Measurements from ENCODE around the gene ABL2.
"Not testable (repeated sequence)": the region's sequence is repeated elsewhere in the genome, so short reads cannot be mapped to it uniquely, and the experiment has no call there.

The ABL2 gene

DNA sequence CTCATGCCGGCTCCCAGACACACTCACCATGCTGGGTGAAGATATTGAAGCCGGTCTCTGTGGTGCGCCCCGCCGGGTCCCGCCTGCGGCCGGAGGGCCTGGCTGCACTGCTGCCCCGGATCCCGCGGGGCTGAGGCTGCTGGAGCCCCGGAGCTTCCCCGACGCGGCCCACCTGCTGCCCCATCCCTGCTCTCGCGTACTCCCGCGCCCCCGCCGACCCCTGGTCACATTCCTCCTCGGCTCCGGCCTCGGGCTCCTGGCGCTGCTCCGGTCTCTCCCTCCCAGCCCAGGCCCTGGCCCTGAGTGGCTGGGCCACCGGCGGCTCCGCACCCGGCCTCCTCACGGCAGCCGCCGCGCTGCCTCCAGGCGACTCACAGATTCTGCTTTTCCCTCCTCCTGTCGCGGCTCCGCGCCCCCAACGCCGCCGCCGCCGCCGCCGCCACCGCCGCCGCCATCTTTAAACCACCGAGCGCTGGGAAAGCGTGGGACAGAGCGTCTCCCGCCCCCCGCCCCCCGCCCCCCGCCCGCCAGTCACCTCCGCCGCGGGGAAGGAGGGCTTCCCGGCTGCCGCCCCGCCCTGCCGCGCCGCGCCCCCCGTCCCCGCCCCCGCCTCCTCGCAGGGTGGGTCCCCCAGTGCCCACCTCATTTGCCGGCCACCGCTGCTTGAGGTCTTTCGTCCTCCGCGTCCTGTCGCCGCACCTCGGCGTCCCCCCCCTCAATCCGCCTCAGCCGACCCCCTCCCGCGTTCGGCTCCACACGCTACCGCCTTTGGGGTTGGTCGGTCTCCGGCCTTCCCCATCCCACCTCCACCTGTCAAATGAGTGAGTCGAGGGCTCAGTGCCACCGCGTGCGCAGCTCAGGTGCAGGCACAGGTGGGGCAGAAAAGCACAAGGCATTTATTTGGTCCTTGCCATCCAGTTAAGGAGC is at the start of gene ABL2:
Gene ABL2 (minus strand): TSS at position 464 of the 927 bp plus-strand sequence. CDS start 280 bp downstream, at position 184.
- FAIRE-seq, result no peak

DNA sequence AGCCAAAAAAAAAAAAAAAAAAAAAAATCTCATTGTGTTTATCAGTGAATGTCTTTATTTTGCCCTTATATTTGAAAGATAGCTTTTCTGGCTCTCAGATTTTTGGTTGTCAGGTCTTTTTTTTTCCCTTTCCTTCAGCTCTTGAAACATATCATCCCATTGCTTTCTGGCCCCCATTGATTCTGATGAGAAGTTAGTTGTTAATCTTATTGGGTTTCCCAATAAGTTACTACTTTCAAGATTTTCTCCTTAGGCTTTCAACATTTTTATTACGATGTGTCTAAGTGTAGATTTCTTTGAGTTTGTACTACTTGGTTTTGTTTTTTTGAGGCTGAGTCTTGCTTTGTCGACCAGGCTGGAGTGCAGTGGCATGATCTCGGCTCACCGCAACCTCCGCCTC is 49.4 kb upstream of the ABL2 start:
- FAIRE-seq, result no peak

DNA sequence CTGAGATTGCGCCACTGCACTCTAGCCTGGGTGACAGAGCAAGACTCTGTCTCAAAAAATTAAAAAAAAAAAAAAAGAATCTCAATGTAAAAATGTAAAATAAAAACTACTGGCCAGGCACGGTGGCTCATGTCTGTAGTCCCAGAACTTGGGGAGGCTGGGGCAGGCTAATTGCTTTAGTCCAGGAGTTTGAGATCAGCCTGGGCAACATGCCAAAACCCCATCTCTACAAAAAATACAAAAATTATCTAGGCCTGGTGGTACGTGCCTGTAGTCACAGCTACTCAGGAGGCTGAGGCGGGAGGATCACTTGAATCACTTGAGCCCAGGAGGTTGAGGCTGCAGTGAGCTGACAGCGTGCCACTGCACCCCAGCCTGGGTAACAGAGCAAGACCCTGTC is 44.9 kb upstream of the ABL2 start:
- FAIRE-seq, result not testable (repeated sequence)

DNA sequence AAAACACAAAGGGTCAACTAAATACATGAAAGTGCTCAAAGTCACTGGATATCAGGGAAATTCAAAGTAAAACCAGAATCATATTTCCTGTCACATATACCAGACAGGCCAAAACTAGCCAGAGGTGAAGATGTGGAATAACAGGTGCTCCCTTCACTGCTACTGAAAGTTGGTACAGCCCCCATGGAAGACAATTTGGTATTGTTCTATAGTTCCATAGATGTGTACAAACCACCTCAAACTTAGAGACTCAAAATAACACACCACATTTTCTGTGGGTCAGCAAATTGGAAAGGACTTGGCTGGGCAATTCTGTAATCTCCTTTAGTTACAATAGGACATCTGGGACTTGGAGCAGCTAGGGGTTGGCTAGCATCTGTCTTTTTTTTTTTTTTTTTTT is 39.6 kb upstream of the ABL2 start:
- FAIRE-seq, result no peak

DNA sequence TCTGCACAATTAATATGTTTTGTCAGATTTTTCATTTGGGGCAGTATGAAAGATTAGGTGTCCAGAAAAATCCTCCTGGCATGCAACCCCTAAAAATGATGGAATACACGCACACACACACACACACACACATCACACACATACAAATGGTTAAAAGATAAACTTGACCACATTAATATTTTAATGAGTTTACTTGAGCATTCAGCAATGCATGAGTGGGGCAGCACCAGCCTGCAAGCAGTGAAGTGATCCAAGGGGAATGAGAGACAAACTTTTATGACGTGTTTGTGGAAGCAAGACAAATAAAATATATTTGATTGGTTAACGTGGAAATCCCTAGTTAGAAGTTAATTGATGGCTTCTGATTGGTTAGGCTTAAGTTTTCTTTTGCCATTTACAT is 35.0 kb upstream of the ABL2 start:
- FAIRE-seq, result no peak

DNA sequence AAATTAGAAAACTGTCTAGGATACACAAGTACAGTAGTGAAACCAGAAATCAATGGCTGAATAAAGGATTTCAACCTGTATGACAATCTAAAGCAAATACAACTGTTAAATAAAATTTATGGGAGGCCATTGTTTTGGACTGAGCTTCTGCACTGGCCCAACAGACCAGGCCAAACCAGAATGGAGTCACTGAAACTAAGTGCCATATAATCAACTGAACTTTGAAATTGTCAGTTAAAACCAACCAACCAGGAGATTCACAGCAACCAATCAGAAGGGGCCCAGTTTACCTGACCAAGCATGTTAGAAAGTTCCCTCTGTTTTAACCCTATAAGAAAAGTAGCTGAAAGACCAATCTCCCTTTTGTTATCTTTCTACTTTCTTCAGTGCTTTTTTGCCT is 33.6 kb upstream of the ABL2 start:
- no peak for FAIRE-seq

DNA sequence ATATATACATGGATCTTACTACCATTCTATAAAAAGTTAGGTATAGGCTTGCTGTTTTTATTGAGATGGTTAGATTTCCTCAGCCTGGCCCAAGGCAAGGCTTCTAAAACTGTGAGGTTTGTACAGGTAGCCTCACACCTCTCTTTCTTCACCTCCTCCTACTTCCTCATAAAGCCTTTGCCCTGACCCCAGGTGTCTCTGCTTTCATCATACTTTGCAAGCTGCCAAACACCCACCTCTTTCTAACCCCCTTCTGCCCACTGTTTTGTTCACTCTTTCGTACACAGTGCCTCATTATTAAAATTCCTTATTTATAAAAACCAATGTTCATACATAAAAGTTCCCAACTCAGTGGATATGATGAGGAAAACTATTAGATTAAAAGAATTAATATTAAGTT is 32.7 kb upstream of the ABL2 start:
- no peak for FAIRE-seq

DNA sequence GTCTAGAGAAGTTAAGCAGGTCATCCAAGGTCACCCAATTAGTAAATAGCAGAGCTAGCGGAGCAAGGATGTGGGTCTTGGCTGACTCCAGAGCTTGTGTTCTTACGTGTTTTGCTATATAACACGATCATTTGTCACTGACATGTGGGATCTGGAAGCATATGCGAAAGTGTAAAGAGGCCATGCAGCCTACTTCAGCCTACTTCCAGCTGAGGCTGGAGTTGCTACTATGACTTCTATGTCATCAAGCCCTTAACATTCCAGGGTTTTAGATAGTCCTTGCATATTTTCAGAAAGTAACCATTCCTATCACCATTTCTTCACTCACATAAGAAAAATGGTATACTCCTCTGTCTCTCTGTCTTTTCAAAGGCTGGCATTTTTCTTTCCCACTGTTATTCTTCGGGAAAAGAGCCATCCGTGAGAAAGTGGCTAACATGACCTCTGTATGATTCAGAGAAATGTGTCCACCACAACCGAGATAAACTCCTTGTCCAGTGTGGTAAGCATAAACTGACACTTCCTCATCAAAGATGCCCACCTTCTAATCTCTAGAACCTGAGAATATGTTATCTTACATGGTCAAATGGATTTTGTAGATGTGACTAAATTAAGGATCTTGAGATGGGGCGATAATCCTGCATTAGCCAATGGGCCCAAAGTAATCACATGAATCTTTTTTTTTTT is 24.0 kb upstream of the ABL2 start:
- no peak for FAIRE-seq

DNA sequence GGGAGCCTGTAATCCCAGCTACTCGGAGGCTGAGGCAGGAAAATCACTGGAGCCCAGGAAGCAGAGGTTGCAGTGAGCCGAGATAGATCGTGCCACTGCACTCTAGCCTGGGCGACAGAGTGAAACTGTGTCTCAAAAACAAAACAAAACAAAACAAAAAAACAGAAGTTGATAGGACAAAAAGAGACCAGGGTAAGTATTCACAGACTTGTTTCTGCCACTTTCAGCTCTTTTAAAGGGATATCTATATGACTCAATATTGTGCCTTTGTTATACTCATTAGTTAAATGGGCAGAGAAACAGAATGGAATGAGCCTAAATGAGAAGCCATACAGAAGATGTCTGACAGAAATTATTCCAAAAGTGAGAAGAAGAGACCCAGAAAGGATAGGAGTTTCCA is 23.1 kb upstream of the ABL2 start:
- FAIRE-seq, result no peak

DNA sequence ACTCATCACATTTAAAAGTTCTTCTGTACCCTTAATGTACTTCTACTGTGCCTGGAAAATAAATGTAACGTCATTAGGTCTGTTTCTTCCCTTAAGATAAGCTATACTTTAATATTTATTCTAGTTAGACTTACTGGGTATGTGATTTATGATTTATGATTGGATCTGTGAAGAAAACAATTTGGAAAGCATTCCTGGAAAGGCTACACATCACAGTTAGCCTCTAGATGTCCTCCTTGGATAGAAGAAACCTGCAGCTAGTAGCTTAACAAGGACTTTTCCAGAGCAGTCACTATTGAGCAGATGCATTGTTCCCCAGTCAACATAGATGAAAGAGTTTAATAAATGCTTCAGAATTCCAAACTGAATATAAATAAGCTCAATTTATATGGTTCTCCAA is 22.2 kb upstream of the ABL2 start:
- FAIRE-seq, result no peak

DNA sequence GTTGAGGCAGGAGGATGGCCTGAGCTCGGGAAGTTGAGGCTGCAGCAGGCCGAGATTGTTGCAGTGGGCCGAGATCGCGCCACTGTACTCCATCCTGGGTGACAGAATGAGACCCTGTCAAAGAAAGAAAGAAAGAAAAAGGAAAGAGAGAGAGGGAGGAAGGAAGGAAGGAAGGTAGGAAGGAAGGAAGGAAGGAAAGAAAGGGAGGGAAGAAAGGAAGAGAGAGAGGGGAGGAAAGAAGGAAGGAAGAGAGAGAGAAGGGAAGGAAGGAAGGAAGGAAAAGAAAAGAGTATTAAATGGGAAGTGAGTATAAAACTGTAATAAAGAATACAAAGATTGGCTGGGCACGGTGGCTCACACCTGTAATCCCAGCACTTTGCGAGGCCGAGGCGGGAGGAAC is 18.4 kb upstream of the ABL2 start:
- FAIRE-seq, result no peak

DNA sequence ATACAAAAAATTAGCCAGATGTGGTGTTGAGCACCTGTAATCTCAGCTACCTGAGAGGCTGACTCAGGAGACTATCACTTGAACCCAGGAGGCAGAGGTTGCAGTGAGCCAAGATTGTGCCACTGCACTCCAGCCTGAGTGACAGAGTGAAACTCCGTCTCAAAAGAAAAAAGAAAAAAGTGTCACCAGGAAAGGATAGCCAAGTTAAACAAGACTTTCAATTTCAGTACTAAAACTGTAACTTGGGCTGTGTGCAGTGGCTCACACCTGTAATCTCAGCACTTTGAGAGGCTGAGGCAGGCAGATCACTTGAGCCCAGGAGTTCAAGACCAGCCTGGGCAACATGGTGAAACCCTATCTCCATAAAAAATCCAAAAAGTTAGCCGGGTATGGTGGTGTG is 15.9 kb upstream of the ABL2 start:
- not testable (repeated sequence) for FAIRE-seq

DNA sequence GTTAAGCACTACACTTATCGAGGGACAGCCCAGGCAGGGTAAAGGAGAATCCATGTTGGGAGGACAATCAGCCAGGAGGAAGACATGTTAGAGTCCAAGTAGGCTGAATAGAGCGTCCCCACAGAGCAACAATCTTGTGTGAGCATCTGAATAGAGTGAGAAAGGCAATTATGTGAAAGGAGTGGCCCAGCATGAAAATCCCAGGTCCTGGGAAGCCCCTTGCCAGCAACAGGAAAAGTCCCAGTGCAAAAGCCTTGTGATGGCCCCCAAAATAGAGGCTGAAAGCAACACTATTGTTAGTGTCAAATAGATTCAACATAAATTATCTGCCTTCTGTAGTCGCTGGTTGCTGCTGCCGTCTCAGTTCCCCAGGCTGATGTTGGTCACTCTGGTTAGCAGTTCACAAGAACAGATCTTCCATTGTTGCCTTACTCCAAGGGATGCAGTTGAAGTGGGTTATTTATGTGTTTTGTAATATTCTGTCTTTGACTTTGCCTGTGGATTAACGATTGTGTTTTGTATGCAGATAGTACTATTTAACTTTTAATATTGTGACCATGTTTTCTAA is 12.1 kb upstream of the ABL2 start:
- no peak for FAIRE-seq

DNA sequence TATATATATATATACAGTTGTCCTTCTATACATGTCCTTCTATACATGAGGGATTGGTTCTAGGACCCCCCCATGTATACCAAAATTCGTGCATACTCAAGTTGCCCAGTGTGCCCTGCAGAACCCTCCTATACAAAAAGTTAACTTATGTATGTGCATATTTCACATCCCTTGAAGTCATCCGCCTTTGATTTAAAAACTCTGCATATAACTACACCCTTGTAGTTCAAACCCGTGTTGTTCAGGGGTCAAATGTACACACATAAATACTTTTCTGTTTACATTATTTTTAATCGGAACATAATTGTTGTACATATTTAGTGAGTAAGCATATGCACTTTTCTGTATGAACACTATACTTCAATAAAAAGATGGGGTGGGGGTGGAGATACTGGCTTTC is 7.7 kb upstream of the ABL2 start:
- no peak for FAIRE-seq

DNA sequence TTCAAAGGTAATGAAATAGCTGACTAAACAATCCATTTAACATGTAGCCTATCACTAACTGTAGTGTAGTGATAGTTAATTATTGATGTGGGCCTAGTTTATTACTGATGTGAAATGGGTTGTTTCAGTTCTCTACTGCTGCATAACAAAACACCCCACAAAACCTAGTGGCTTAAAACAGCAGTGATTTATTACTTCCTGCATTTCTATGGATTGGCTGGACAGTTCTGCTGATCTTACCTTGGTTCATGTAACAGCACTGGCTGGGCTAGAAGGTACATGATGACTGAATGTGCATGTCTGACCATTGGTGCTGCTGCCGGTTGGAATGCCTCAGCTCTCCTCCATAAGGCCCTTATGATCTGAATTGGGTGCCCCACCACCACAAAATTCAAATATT is 5.4 kb upstream of the ABL2 start:
- FAIRE-seq, result no peak

DNA sequence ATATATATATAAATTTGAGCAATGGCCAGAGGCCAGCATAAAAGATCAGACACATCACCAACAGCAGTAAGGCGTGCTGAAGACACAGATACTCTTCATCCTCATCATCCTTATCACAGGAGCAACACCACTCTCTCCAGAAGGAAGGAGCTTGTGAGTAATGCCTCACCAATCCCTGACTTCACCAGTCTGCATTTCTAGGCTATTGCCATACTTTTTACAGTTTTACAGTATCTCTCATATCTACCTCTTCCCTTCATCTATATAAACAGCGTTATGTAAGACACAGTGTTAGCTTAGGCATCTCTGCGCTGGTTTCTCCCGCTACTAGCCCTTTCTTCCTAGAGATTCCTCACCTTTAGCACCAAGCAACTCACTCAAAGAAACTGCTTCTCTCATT is 2.4 kb upstream of the ABL2 start:
- no peak for FAIRE-seq

DNA sequence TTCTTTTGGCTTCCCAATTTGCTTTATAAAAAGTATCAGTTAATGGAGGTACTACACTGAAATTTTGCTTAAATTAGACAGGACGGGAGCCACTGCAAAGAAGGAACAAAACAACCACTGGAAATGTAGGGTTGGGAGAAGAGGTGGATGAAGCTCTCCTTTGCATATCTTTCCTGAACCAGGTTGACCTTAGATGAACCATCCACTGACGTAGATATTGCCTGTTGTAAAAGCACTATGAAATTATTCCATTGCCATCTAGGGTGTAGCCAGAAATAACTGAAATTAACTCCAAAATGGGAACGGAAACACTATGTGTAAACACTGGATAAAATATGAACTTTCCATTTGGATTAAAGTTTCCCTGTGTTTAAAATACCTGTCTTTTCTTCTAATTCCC is 1.2 kb upstream of the ABL2 start:
- FAIRE-seq, result no peak

DNA sequence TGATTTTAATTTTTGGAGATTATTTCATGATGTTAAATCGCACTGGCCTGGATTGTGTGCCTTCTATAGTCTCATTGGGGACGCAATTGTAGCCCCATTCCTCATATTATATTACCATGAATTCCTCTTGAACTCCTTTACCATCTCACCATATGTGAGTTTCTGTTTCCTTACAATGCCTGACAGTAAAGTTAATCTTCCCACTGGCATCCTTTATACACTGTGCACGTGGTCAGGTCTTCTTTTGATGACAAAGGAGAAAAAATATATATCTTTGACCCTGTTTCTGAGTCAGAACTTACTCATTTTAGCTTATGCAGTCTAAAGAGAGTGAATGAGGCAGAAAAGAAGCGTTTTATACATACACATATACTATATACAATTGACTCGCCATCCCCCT is 774 bp upstream of the ABL2 start:
- no peak for FAIRE-seq

DNA sequence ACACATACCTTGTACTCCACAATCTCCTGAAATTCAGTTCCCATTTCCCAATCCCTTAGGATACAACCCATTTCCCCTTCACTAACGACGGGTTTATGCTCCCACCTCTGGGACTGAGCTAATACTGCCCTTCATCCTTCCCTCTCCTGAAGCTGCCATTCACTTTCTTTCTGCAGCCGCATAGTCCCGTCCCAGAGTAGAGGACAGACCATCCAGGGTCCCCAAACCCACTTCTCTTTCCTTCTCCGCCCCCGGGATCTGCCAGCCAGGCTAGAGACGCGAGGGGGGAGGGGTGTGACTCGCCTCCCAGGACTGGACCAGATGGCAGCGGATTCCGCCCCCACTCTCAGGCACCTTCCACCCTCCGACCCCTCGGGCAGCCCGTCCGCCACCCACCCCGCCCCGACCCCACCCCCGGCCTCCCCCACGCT is 679 bp downstream of the ABL2 start:
- FAIRE-seq, result no peak

DNA sequence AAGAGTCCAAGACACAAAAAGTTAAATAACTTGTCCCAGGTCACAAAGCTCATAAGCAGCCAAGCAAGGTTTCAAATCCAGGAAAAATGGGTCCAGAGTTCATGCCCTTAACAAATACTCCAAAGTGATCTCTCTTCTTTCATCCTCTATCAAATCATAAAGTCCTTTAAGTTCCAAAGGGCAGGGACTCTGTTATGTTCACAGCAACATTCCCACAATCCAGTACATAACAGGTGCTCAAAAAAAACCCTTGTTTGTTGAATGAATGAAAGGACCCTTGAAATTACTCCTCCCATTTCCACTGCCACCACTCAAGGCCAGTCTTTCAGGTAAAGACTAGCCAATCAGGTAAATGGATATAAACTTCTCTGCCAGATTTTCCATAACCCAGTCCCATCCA is 2.7 kb downstream of the ABL2 start:
- FAIRE-seq, result no peak

DNA sequence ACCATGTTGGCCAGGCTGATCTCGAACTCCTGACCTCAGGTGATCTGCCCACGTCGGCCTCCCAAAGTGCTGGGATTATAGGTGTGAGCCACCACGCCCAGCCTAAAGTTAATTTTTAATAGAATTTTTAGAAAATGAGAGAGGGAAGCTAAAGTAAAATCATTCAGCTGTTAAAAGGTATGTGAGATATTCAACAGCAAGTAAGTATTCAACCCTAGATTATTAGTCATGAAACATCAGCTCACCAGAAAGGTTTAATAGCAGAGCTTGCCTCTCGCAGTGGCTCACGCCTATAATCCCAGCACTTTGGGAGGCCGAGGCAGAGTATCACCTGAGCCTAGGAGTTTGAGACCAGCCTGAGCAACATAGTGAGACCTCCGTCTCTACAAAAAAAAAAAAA is 5.0 kb downstream of the ABL2 start:
- FAIRE-seq, result not testable (repeated sequence)

DNA sequence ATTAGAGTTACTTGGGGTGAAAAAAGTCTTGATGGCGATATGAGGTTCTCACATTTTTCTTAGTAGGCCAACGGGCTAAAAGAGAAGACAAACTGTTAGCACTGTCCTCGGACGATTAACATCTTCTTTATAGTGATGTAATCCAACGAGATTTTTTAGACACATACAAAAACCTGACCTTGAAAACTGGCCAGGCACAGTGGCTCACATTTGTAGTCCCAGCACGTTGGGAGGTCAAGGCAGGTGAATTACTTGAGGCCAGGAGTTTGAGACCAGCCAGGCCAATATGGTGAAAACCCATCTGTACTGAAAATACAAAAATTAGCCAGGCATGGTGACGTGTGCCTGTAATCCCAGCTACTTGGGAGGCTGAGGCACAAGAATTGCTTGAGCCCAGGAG is 8.4 kb downstream of the ABL2 start:
- FAIRE-seq, result not testable (repeated sequence)

DNA sequence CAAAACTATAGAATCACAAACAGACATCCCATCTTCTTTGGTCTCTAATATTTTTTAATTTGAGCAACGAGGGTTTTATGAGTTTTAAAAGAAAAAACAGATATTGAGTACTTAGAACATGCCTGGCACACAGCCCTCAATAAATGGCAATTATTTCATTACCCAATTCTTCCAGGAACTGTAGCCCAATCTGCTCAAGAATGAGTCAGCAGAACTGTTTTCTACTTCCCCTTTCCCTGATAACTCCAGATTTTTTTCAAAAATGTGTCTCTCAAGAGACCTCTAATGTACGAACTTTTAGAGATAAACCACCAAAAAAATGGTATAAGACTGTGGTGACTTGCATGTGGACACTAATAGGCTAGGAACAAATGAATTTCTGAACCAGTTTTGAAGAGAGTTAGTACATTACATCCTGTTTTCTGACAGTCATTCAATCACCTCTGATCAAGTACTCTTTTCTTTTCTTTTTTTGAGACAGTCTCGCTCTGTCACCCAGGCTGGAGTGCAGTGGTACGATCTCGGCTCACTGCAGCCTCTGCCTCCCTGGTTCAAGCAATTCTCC is 11.5 kb downstream of the ABL2 start:
- FAIRE-seq, result no peak

DNA sequence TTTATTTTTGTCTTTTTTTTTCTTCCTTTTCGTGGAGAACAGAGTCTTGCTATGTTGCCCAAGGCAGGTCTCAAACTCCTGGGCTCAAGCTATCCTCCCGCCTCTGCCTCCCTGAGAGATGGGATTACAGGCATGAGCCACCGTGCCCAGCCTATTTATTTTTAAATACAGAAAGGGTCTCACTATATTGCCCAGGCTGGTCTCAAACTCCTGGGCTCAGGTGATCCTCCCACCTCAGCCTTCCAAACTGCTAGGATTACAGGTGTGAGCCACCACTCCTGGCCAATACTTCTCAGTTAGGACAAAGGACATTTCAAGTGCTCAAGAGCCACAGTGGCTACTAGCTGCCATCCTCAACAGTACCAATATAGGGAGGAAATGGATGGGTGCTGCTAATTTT is 16.2 kb downstream of the ABL2 start:
- not testable (repeated sequence) for FAIRE-seq

Data from colon (tissue), 2 donors.